ENCODE results near the gene ZNF91.

DNA sequence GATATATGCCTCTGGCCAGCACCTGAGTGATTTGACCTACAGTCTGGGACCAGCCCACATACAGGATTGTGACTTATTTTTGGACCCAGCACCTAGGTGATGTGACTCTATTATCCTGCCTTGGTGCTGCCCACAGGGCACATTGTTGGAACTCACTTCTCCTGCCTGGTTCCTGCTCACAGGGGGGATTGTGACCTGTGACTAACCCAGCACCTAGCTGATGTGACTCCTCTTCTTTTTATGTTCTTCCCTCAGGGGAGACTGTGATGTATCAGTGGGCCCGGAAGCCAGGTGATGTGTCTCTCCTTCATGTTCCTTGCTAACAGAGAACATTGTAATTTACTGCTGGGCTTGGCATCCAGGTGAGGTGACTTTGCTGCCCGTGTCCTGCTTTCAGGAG, 82.1 kb downstream of the ZNF91 start:
- TF ChIP-seq ZNF274 (IDR thresholded peaks at IDR 0.05; ENCODE audit: insufficient read depth, insufficient read length) (no peak), NFXL1 (IDR thresholded peaks at IDR 0.05; ENCODE audit: borderline replicate concordance) (no peak), CREM (IDR thresholded peaks at IDR 0.05; ENCODE audit: low read depth) (no peak), RAD21 (IDR thresholded peaks at IDR 0.05; ENCODE audit: insufficient read depth, low read depth, low read length) (no peak), POLR2AphosphoS5 (IDR thresholded peaks at IDR 0.05; ENCODE audit: low read length) (no peak), NFYB (IDR thresholded peaks at IDR 0.05; ENCODE audit: insufficient read depth, low read depth, low read length) (no peak), POLR2A (IDR thresholded peaks at IDR 0.05; ENCODE audit: low read depth, low read length) (no peak), MXI1 (IDR thresholded peaks at IDR 0.05; ENCODE audit: low read depth, low read length) (no peak), ZZZ3 (IDR thresholded peaks at IDR 0.05; ENCODE audit: control insufficient read depth, insufficient read length, low read depth) (no peak), EGR1 (IDR thresholded peaks at IDR 0.05; ENCODE audit: borderline replicate concordance in 1 of 2, low read depth in 2 of 2, low read length in 2 of 2) (no peak), EZH2 (IDR thresholded peaks at IDR 0.05; ENCODE audit: borderline replicate concordance, control insufficient read depth, low read depth, low read length) (no peak)
- TF ChIP-seq, protein P1, sequence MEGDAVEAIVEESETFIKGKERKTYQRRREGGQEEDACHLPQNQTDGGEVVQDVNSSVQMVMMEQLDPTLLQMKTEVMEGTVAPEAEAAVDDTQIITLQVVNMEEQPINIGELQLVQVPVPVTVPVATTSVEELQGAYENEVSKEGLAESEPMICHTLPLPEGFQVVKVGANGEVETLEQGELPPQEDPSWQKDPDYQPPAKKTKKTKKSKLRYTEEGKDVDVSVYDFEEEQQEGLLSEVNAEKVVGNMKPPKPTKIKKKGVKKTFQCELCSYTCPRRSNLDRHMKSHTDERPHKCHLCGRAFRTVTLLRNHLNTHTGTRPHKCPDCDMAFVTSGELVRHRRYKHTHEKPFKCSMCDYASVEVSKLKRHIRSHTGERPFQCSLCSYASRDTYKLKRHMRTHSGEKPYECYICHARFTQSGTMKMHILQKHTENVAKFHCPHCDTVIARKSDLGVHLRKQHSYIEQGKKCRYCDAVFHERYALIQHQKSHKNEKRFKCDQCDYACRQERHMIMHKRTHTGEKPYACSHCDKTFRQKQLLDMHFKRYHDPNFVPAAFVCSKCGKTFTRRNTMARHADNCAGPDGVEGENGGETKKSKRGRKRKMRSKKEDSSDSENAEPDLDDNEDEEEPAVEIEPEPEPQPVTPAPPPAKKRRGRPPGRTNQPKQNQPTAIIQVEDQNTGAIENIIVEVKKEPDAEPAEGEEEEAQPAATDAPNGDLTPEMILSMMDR (IDR thresholded peaks at IDR 0.05 in 2 of 3, conservative IDR thresholded peaks at IDR 0.05 in 1 of 3; ENCODE audit: control insufficient read depth in 2 of 3, extremely low read depth in 1 of 3, insufficient read depth in 1 of 3, low read depth in 3 of 3, low read length in 3 of 3), result no peak
- TF ChIP-seq, protein P2, sequence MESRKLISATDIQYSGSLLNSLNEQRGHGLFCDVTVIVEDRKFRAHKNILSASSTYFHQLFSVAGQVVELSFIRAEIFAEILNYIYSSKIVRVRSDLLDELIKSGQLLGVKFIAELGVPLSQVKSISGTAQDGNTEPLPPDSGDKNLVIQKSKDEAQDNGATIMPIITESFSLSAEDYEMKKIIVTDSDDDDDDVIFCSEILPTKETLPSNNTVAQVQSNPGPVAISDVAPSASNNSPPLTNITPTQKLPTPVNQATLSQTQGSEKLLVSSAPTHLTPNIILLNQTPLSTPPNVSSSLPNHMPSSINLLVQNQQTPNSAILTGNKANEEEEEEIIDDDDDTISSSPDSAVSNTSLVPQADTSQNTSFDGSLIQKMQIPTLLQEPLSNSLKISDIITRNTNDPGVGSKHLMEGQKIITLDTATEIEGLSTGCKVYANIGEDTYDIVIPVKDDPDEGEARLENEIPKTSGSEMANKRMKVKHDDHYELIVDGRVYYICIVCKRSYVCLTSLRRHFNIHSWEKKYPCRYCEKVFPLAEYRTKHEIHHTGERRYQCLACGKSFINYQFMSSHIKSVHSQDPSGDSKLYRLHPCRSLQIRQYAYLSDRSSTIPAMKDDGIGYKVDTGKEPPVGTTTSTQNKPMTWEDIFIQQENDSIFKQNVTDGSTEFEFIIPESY (IDR thresholded peaks at IDR 0.05), result no peak
